GM18861 (cell line): Measurements from ENCODE around the gene LGR4.
"Not testable (repeated sequence)": the region's sequence is repeated elsewhere in the genome, so short reads cannot be mapped to it uniquely, and the experiment has no call there.

Experiments used
- ATAC-seq: cut with Tn5 transposase; IDR thresholded peaks from one replicate; pipeline ENCODE4 v1.9.1; 2021; ENCODE audit not compliant: unreplicated experiment

LGR4 gene

GRCh38 chr11:27354359-27354965, 118.1 kb downstream of the LGR4 start:
- ATAC-seq: no peak

- ATAC-seq: no peak
These were observed 118.8 kb downstream of the LGR4 start for GRCh38 chr11:27353593-27354358.

- ATAC-seq: no peak
These were observed 119.8 kb downstream of the LGR4 start for GRCh38 chr11:27352781-27353180.

GRCh38 chr11:27350511-27350910, 122.1 kb downstream of the LGR4 start:
- no peak for ATAC-seq

- no peak for ATAC-seq
These were observed 122.7 kb downstream of the LGR4 start for GRCh38 chr11:27349919-27350318.

- no peak for ATAC-seq
These were observed 124.2 kb downstream of the LGR4 start for GRCh38 chr11:27348340-27348873.

GRCh38 chr11:27347359-27348339, 124.9 kb downstream of the LGR4 start:
- no peak for ATAC-seq

GRCh38 chr11:27339941-27340340, 132.6 kb downstream of the LGR4 start:
- ATAC-seq: no peak

- ATAC-seq: not testable (repeated sequence)
These were observed 137.8 kb downstream of the LGR4 start for GRCh38 chr11:27334764-27335163.

- ATAC-seq: no peak
These were observed 140.6 kb downstream of the LGR4 start for GRCh38 chr11:27331981-27332380.

- no peak for ATAC-seq
These were observed 141.8 kb downstream of the LGR4 start for GRCh38 chr11:27330633-27331270.

GRCh38 chr11:27329867-27330632, 142.5 kb downstream of the LGR4 start:
- no peak for ATAC-seq

GRCh38 chr11:27328614-27329013, 144.0 kb downstream of the LGR4 start:
- no peak for ATAC-seq

GRCh38 chr11:27327064-27327463, 145.5 kb downstream of the LGR4 start:
- ATAC-seq: not testable (repeated sequence)

GRCh38 chr11:27322196-27322595, 150.4 kb downstream of the LGR4 start:
- ATAC-seq: not testable (repeated sequence)

- ATAC-seq: not testable (repeated sequence)
These were observed 151.2 kb downstream of the LGR4 start for GRCh38 chr11:27321340-27321739.

- peak; percentile 100 for ATAC-seq
These were observed 153.5 kb downstream of the LGR4 start for GRCh38 chr11:27319072-27319471.

- ATAC-seq: no peak
These were observed 154.8 kb downstream of the LGR4 start for GRCh38 chr11:27317751-27318150.
